Liver (tissue), 3 donors: ENCODE results near the gene F5.

Source experiments
- ATF3 ChIP-seq: IDR thresholded peaks from 2 replicates; pipeline ENCODE4 v1.6.1; 2016; ENCODE audit warnings: antibody characterized with exemption
- CTCF ChIP-seq: fragments of 150-350 bp; IDR thresholded peaks from 2 replicates; pipeline ENCODE4 v1.5.1; 2017; ENCODE audit warnings: improper control_type of control experiment, low read depth, low read length; ENCODE audit not compliant: missing input control
- EGR1 ChIP-seq, 2 donors: IDR thresholded peaks; 2 replicates each; pipeline ENCODE4 v1.6.1; 2016 to 2018; ENCODE audit warnings: antibody characterized with exemption in 2 of 2, low read depth in 2 of 2
- FOXA1 ChIP-seq: IDR thresholded peaks from 2 replicates; pipeline ENCODE4 v1.6.1; 2016; ENCODE audit warnings: antibody characterized with exemption
- GABPA ChIP-seq, 2 donors: IDR thresholded peaks in 1 of 2; conservative IDR thresholded peaks in 1 of 2; 2 replicates each; pipeline ENCODE4 v1.6.1; 2016; ENCODE audit warnings: antibody characterized with exemption in 2 of 2, mild to moderate bottlenecking in 1 of 2, moderate library complexity in 1 of 2
- HNF4G ChIP-seq: IDR thresholded peaks from 2 replicates; pipeline ENCODE4 v1.6.1; 2016; ENCODE audit warnings: antibody characterized with exemption
- JUND ChIP-seq, 2 donors: IDR thresholded peaks; 2 replicates each; pipeline ENCODE4 v1.6.1; 2016; ENCODE audit warnings: antibody characterized with exemption in 2 of 2
- RAD21 ChIP-seq, 2 donors: IDR thresholded peaks; 2 replicates each; pipeline ENCODE4 v1.6.1; 2016; ENCODE audit warnings: antibody characterized with exemption in 2 of 2, mild to moderate bottlenecking in 2 of 2
- REST ChIP-seq: IDR thresholded peaks from 2 replicates; pipeline ENCODE4 v1.6.1; 2016; ENCODE audit warnings: antibody characterized with exemption, mild to moderate bottlenecking
- SP1 ChIP-seq: IDR thresholded peaks from 2 replicates; pipeline ENCODE4 v1.6.1; 2018; ENCODE audit warnings: antibody characterized with exemption, mild to moderate bottlenecking
- YY1 ChIP-seq: IDR thresholded peaks from 2 replicates; pipeline ENCODE4 v1.6.1; 2016; ENCODE audit warnings: antibody characterized with exemption, mild to moderate bottlenecking
- ZBTB33 ChIP-seq: IDR thresholded peaks from 2 replicates; pipeline ENCODE4 v1.6.1; 2016; ENCODE audit warnings: antibody characterized with exemption
- donor health status: healthy.
- donor health status: healthy.

GRCh38 chr1:169546087-169546995, 39.9 kb downstream of the F5 start:
- peak; percentile 63 for TF ChIP-seq SP1
- TF ChIP-seq CTCF: peak; percentile 67
- peak; percentile 90 to 92 for TF ChIP-seq JUND (IDR thresholded peaks at IDR 0.05)
- TF ChIP-seq YY1: peak; percentile 37
- TF ChIP-seq ZBTB33: peak; percentile 9
- TF ChIP-seq FOXA1: no peak
- no peak for TF ChIP-seq REST
- TF ChIP-seq HNF4G: peak; percentile 77
- TF ChIP-seq RAD21 (IDR thresholded peaks at IDR 0.05): peak; percentile 85 to 89
- peak in 1 of 2 donors; percentile 27 for TF ChIP-seq GABPA (IDR thresholded peaks at IDR 0.05 in 1 of 2, conservative IDR thresholded peaks at IDR 0.05 in 1 of 2)
- TF ChIP-seq EGR1 (IDR thresholded peaks at IDR 0.05; ENCODE audit: low read depth in 2 of 2): no peak
- TF ChIP-seq ATF3: peak; percentile 95
